COR-L47 (cell line): ENCODE data around the gene IRF7.
A peak's percentile ranks its signal among the peaks of the same experiment; 100 is the strongest.
"Not testable (repeated sequence)": the region's sequence is repeated elsewhere in the genome, so short reads cannot be mapped to it uniquely, and the experiment has no call there.

Source experiments
- DNase-seq: peaks from one replicate; lab custom pipeline; 2025; lab: John Stamatoyannopoulos, UW

Gene IRF7

DNA sequence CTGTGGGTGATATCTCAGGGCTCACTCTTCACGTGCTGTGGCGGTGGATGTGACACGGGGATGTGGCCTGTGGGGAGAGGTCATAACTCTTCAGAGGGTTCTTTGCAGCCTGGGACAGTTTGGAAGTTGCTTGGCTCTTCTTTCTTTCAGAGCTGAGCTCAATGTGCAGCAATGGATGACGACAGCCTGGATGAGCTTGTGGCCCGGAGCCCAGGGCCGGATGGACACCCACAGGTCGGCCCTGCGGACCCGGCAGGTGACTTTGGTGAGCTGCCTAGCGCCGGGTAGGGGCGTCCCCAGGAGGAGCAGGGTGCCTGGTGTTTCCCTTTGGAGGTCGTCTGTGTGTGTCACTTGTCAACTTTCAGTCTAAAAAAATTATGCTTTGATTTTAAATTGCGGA lies 34.4 kb downstream of the IRF7 start:
- no peak for DNase-seq

DNA sequence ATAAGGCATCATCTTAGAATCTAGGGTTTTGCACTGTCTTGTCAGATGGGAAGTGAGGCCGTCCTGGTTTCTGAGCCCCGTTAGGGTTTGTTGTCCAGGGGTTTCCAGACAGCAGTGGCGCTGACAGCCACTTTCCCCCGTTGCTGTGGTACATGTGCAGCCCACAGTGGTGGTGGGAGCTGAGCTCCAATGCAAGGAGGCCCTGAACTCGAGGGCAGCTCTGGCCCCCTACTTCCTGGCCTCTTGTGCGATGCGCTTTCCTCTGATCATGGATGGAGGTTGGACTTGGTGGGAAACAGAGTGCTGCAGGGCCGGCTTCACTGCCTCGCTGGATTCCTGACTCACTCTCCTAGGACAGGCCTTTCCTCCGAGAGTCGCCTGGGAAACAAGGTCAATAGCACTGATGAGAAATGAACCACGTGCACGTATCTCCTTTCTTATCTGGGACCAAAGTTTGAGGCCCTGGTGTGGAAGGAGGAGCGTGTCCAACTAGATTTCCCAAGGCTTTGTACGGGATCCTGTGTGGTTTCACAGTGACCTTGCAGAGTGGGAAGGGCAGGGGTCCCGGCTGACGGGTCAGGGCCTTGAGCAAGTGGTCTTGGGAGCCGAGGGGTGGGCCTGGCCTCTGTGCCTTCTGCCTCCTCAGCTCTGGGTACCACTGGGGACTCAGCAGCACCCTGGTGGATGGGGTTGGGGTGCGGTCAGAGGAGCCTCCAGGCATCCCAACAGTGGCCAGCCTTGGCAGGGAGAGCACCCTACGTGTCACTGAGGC lies 35.7 kb downstream of the IRF7 start:
- no peak for DNase-seq

DNA sequence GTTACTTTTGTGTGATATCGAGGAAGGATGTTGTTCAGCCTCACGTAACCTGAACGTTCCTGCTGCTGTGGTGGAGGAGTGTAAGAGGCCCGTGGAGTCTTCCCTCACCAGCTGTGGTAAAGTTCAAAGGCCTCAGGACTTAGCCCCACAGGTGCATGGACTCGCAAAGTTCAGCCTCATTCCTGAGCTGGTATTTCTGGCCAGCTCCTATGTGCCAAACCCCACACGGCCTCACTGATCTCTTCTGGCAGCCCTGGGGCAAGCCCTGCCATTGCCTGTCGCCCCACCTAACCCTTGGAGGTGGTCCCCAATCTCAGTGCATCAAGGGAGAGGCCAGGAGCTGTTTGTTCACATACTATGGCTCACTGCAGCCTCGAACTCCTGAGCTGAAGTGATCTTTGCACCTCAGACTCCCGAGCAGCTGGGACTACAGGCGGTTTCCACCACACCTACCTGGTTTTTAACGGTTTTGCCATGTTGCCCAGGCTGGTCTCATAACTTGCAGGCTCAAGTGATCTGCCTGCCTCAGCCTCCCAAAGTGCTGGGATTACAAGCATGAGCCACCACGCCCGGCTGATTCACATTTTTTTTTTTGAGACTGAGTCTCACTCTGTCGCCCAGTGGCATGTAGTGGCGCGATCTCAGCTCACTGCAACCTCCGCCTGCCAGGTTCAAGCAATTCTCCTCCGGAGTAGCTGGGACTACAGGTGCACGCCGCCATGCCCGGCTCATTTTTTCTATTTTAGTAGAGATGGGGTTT lies 37.3 kb downstream of the IRF7 start:
- no peak for DNase-seq

DNA sequence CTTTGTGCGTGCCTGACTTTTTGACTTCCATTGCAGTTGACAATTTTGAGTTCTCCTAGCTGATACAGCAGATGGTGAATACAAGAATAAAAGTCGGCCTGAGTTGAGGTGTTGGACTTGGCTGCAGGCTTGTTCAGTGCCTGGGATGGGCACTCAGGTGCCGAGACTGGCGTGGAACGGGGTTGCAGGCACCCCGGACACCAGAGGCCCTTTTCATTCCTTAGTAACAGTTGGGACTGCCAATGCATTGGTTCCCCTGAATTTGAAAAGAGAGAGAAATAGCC lies 38.2 kb downstream of the IRF7 start:
- no peak for DNase-seq

DNA sequence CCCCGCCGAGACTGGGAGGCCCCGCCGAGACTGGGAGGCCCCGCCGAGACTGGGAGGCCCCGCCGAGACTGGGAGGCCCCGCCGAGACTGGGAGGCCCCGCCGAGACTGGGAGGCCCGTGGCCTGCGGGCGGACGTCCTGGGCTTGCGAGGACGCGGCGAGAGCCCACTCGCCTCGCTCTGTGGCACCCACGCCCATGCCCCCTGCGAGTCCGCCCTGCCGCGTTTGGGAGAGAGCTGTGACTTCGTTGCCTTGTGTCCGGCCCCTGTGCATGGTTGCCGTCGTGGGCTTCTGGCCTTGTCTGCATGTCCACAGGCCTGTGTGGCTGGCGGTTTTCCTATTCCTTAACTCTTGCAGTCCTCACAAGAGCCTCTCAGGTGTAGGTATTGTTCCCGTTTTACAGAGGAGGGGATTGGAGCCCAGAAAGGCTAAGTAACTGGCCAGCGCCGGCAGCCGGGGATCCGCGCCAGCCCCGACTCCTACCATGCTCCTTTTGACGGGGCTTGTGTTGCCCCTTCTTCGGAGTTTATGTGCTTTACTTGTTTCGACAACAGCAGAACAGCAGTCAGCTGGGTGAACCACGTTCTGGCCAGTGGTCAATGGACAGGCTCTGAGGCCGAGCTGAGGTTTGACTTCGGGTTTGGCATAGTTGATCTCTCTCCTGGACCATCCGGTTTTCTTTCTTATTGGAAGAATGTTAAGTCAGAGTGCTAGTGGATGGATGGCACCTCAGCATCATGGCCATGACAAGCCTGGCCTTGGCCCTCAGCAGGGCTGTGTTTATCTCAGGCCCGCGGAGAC lies 38.7 kb downstream of the IRF7 start:
- DNase-seq = no peak

DNA sequence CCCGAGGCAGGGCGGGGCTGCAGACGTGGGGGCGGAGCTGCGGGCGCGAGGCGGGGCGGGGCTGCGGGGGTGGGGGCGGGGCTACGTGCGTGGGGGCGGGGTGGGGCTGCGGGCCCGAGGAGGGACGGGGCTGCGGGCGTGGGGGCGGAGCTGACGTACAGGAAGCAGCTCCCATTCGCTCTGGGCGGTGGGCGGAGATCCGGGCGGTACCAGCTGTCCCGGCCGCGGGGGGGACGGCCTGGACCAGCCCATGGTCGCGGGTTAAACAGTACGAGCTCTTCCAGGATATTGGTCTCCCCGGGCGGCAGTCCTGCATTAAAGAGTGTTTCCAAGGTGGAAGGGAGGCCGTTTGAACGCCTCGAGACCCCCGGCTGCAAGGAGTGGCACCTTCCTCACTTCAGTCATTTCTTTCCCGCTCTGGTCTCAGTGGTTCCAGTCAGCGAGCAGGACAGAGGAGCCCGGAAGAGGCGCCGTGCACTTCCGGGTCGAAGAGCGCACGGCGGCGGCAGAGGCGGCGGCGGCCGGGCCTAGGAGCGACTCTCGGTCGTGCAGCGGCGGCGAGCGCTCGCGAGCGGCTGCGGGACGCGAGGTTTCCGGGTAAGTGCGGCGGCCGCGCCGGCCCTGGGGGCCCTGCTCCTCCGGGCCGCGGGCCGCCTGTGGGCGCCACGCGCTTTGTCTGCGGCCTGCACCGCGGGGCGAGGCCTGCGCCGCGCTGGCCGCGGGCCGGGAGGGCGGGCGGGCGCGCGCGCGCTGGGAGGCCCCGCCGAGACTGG lies 39.6 kb downstream of the IRF7 start, which contains the start of gene PHRF1:
PHRF1 (plus strand) TSS at position 475 of the 773 bp plus-strand sequence. CDS start 5,043 bp downstream, outside the sequence.
- DNase-seq = peak; percentile 93

DNA sequence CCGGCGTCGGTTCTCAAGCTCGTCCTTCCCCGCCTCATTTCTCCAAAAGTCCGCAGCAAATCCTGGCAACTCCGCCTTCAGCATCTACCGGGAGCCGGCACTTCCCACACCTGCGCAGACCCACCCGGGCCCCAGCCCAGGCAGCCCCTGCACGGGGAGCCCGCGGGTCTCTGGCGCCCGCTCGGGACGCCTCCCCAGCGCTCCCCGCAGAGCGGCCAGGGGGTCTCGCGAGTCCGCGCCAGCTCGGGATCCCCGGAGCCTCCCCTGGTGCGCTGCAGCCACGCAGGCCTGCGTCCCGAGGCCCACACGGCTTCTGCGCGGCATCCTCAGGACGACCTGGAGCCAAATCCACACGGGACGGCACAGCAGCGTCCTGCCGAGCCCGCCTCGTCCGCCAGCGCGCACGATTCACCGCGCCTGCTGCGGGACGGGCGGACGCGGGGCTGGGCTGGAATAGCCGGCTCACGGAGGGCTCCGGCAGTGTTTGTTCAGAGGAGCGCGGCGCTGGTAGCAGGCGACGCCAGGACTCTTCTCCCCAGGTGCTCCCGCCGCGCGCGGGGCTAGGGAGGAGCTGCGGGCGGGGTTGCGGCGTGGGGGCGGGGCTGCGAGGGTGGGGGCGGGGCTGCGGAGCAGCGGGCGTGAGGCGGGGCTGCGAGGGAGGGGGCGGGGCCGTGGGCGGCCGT lies 40.3 kb downstream of the IRF7 start:
- peak; percentile 89 for DNase-seq

DNA sequence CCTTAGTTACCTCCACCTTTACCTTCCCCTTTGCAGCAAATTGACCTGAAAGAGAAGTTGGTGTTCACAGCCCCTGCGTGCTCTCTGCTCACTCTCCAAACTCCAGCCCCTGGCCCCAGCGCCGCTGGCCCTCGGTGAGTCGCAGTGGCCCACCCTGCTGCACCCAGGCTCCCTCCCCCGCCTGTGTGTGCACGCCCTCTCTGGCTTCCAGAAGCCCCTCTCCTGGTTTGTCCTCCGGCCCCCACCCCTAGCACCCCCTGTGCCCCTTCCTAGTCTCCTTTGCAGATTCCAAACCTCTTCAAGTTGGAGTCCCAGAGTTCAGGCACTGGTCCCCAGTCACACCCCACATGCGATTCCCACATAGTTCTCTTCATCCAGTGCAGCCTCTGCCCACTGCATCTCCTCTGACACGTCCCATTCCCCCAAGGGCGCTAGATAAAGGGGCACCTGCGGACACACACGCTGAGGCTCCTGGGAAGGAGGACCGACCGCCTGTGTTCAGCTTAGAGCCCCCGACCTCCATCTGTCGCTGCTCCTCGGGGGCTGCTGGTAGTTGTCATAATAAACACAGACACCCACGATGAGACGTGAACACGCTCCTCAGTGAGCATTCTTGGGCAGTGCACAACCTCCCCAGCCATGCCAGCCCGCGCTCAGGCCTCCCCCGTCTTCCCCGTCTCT lies 41.0 kb downstream of the IRF7 start:
- DNase-seq = no peak

DNA sequence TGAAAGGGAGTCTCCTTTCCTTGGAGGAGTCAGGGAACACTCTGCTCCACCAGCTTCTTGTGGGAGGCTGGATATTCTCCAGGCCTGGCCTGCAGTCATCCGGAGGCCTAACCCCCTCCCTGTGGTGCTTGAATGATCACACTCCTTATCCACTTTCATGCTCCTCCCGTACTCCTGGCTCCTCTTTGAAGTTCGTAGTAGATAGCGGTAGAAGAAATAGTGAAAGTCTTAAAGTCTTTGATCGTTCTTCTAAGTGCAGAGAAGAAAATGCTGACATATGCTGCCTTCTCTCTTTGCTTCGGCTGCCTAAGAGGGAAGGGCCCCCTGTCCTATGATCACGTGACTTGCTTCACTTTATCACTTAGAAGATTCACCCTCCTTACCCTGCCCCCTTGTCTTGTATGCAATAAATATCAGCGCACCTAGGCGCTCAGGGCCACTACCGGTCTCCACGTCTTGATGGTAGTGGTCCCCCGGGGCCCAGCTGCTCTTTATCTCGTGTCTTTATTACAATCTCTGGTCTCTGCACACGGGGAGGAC lies 41.6 kb downstream of the IRF7 start:
- DNase-seq = not testable (repeated sequence)

DNA sequence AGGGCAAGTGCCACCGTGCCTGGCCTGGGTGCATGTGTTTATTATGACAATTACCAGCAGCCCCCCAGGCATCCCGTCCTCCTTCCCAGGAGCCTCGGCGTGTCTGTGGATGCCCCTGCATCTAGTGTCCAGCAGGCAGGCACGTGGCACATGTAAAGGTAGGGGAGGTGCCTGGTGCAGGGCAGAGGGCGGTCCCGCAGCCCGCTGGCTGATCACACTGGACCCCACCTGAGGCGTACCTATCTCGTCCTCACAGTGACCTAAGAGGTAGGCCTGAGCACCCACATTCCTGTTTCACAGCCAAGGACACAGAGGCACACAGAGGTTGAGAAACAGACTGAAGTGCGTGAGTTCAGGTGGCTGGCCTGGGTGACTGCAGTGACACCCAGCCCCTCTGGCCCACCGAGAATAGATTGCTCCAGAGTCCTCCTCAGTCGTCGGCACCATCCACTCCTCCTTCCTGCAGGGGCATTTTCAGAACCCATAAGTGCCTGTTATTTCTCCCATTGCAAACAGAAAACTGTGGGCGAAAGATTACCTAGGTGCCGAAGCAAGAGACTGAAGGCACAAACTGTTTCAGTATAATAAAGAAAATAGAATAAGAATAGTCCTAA lies 42.5 kb downstream of the IRF7 start:
- DNase-seq = no peak

DNA sequence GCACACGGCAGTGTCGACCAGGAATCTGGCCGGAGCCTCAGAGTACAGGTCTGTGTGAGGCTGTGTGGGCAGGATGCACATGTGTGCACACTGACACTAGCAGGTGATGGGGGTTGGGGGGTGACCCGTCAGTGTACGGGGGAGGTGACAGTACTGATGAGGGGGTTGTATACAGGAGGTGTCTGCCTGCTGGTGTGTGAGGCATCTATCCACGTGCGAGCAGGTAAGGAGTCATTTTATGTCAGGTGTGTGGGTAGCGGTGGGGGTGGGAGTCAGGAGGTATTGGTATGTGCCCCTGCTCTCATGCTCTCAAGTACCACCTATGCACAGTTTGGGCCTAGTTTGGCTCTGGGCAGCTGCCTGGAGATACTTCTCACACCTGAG lies 44.0 kb downstream of the IRF7 start:
- DNase-seq = no peak

DNA sequence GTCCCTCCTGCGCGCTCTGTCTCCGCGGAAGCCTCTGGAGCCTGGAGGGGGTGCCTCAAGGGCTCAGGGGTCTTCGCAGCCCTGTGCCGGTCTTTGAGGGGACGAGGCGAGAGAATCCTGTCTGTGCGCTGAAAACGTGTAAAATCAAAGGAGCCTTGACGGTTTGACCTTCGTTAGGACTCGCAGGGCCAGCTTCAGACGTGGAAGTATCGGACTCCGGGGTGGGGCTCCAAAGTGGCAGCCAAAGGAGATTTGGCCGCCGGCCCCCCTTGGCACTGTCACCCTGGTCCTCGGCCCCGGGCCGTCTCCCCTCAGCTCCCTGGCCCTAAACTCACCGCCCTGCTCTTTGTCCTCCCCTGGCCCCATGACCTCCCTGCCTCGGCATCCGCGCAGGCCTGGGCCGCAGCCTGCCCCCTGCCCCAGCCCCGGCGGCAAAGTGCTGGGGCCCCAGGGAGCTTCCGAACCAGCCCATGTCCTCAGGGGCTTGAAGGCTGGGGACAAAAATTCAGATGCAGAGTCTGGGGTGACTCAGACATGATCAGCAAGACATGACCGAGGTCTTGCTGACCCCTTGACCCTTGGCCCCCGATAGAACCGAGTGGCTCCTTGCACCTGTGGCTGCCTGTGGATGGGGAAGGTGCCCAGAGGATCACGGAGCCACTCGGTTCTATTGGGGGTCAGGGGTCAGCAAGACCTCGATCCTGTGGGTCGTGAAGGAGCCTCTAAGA lies 46.4 kb downstream of the IRF7 start:
- no peak for DNase-seq

DNA sequence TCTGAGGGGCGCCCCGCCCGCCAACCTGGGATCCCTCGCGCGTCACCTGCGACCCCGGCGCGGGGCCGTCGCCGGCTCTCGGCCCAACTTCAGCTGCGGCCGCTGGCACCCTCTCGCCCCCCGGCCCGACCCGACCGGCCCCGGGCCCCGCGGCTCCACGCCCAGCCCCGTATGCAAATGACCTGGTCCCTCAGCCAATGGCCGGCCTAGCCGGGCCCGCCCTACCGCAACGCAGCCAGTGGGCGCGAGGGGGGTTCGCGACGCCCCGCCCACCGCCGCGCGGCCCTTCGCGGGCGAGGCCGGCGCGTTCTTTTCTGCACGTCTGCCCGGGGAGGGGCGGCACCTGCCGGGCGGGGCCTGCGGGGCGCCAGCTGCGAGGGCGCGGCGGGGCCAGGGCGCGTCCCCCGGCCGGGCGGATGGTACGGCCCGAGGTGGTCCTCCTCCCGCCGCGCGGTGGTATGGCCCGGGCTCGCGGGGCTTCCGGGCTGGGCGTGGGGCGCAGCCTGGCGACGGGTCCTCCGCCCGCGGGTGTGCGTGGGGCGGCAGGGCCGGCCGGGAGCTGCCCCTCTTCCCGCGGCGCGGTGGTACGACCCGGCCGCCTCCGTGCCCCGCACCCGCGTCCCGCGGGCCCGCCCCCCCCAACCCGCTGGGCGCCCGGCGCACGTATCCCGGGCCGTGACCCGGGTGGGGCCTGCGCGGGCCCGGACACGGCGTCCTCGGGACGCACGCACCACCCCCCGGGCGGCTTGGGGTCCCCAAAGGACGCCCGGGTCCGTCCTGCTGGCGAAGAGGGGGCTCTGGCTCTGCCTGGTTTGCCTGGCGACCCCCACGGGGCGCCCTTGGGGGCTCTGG lies 47.2 kb downstream of the IRF7 start:
- DNase-seq = peak; percentile 94

DNA sequence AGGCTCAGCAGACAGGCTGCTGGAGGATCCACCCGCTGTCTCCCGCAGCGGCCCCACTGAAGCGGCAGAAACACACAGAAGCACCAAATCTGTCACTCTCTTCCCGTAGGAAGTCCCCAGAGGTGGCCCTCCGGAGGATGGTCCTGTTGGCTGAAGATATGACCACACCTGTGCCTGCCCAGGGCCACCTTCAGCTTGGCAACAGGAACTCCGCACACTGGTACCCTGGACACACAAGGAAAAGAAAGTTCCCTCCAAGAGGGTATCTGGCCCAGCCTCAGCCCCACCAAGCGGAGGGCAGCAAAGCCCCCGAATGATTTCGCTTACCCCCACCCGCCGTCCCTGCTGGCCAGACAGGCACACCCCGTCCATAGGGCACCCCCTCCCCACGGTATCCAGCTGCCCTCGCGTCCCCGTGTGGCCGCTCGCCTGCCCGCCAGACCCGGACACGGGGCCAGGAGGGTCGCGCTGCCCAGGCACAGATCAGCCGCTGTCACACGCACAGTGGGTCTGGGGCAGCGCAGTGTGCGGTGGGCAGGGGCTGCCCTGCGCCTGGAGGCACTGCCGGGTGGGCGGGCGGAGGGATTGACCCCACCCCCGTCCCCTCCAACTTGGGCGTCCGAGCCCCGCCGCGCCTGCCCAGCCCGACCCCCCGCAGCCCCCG lies 48.0 kb downstream of the IRF7 start:
- DNase-seq = no peak

DNA sequence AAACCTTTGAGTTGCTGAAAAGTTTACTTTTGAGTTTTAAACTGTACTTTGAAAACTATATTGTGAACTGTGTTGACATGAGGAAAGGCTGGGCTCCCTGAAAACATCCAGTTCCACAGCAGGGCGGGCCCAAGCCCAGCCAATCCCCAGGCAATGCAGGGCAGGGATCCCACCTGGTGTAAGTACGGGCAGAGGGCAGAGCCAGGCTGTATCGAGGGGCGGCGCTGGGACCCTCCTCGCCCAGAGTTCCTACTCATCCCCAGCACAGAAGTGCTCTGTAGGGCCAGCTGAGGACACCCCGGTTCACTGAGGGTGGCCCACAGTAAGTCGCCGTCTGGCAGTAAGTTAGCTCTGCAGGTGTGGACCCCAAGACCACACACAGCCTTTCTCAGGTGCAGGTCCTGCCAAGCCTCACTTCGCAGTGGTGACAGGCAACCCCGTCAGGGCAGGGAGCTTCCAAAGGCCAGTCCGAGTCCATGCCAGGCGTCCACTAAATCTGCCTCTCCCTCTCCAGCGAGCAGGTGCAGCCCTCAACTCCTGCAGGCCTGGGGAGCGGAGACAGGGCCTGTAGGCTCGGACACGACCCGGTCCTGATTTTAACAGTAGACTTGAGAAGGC lies 48.6 kb downstream of the IRF7 start:
- DNase-seq = no peak

DNA sequence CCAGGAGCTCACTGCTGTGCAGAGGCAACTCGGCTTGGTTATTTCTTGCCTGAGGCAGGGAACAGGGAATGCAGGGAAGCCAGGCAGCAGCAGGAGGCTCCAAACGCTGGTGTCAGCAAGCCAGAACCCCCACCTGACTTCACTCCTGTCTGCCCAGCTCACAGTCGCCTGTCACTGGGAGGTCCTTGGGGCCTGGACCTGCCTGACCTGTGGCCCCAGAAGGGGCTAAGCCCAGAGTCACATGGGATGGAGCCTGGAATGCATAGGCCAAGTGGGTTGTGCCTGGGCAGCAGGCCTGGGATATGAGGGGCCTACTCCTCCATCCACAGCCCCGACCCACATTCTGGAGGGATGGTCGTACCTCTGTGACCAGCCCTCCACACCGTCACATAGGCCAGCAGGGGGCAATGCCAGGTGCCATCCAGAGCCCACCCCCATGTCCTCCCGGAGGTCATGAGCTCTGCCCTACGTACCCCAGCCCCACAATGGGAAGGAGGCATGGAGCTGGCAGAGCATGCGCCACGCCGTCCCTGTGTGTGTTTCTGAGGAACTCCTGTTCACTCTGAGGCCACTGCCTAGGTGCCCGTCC lies 49.7 kb downstream of the IRF7 start:
- no peak for DNase-seq
